Measurements from ENCODE around the gene SECTM1.

DNA sequence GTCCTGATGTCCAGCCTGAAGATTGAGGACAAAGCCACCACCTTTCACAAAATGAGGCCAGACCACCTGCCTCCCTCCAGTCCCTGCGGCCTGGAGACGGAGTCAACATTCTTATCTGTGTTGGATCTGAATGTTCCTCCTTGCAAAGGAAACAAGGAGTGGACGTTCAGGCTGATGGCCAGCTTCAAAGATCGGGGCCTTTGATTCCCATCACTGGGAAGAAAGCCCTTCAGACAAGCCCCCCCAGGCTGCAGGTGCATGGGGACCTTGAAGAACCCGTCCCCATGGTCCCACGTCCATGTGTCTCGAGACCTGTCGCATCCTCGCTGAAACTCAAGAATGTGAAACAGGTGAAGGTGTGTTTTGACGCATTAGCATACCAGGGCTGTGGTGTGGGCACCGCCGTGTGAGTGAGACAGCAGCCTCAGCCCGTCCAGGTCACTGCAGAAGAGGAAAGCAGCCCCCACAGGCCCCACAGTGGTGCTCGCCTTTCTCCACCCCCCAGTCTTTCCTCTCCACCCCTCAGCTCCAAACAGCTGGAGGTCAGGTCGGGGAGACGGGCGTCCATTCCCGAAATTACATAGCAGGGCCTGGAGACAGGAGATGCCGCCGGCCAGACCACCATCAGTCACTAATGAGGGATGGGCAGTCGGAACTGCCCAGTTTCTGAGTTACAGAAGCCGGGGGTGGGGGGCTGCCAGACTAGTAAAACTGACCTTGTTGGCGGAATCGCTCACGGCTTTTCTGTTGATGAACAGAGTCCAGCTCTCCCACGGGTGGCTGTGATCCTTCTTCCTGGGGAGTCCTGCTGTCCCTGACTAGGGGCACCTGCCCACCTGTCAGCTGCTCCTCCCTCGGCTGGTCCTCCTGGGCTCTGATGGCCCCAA is 59.2 kb downstream of the SECTM1 start:
- no peak for TF ChIP-seq POLR2AphosphoS5 (IDR thresholded peaks at IDR 0.05; ENCODE audit: low read depth, low read length)
- TF ChIP-seq SIN3A (IDR thresholded peaks at IDR 0.05; ENCODE audit: borderline replicate concordance, insufficient read depth, low read length) = no peak
- no peak for TF ChIP-seq REST (IDR thresholded peaks at IDR 0.05; ENCODE audit: insufficient read depth in 1 of 2, low read depth in 2 of 2, low read length in 2 of 2)

Data from PFSK-1 (cell line).